Measurements from ENCODE around the gene CCDC122. TPM values are rescaled to one million over a fixed set of nuclear protein-coding genes. Genes with fewer than 3 reads are reported as not detected.
A peak's percentile ranks its signal among the peaks of the same experiment; 100 is the strongest.

Gene CCDC122
- total RNA-seq, 1 donor from 2014 or later = 12.4 TPM

- DNase-seq (ENCODE audit: extremely low spot score, unreplicated experiment) = no peak
- Mint-ChIP-seq H3K9me3 (ENCODE audit: unreplicated experiment) (no peaks in the 10 kb centered on the region), H3K4me1 (ENCODE audit: unreplicated experiment) (peaks cover 25% of the 10 kb centered on the region), H3K36me3 (ENCODE audit: unreplicated experiment) (peaks cover 19% of the 10 kb centered on the region), H3K27me3 (ENCODE audit: unreplicated experiment) (no peaks in the 10 kb centered on the region), H3K27ac (ENCODE audit: unreplicated experiment) (no peak overlapping the region), H3K4me3 (ENCODE audit: unreplicated experiment) (no peak overlapping the region)
- no peak for TF ChIP-seq CTCF (IDR thresholded peaks at IDR 0.05)
Observed at GRCh38 chr13:43883631-43884030, 4.1 kb upstream of the CCDC122 start.

GRCh38 chr13:43881580-43881979, 2.0 kb upstream of the CCDC122 start:
- peaks cover 19% of the 10 kb centered on the region for H3K36me3 Mint-ChIP-seq (ENCODE audit: unreplicated experiment)
- H3K27me3 Mint-ChIP-seq (ENCODE audit: unreplicated experiment) = no peaks in the 10 kb centered on the region
- H3K4me3 Mint-ChIP-seq (ENCODE audit: unreplicated experiment) = no peak overlapping the region
- no peaks in the 10 kb centered on the region for H3K9me3 Mint-ChIP-seq (ENCODE audit: unreplicated experiment)
- TF ChIP-seq CTCF (IDR thresholded peaks at IDR 0.05) = no peak
- no peak for DNase-seq (ENCODE audit: extremely low spot score, unreplicated experiment)
- H3K27ac Mint-ChIP-seq (ENCODE audit: unreplicated experiment) = no peak overlapping the region
- peaks cover 42% of the 10 kb centered on the region for H3K4me1 Mint-ChIP-seq (ENCODE audit: unreplicated experiment)

- no peak for TF ChIP-seq CTCF (IDR thresholded peaks at IDR 0.05)
- DNase-seq (ENCODE audit: extremely low spot score, unreplicated experiment) = no peak
- no peaks in the 10 kb centered on the region for H3K27me3 Mint-ChIP-seq (ENCODE audit: unreplicated experiment)
- peak overlapping the region; percentile 88 for H3K4me3 Mint-ChIP-seq (ENCODE audit: unreplicated experiment)
- no peaks in the 10 kb centered on the region for H3K9me3 Mint-ChIP-seq (ENCODE audit: unreplicated experiment)
- peaks cover 19% of the 10 kb centered on the region for H3K36me3 Mint-ChIP-seq (ENCODE audit: unreplicated experiment)
- peaks cover 42% of the 10 kb centered on the region for H3K4me1 Mint-ChIP-seq (ENCODE audit: unreplicated experiment)
- H3K27ac Mint-ChIP-seq (ENCODE audit: unreplicated experiment) = no peak overlapping the region
Observed at GRCh38 chr13:43880926-43881325, 1.4 kb upstream of the CCDC122 start.

- no peak for TF ChIP-seq CTCF (IDR thresholded peaks at IDR 0.05)
- H3K9me3 Mint-ChIP-seq (ENCODE audit: unreplicated experiment) = no peaks in the 10 kb centered on the region
- H3K27me3 Mint-ChIP-seq (ENCODE audit: unreplicated experiment) = no peaks in the 10 kb centered on the region
- H3K27ac Mint-ChIP-seq (ENCODE audit: unreplicated experiment) = peak overlapping the region; percentile 96
- H3K36me3 Mint-ChIP-seq (ENCODE audit: unreplicated experiment) = peaks cover 14% of the 10 kb centered on the region
- peaks cover 42% of the 10 kb centered on the region for H3K4me1 Mint-ChIP-seq (ENCODE audit: unreplicated experiment)
- peak overlapping the region; percentile 88 for H3K4me3 Mint-ChIP-seq (ENCODE audit: unreplicated experiment)
- DNase-seq (ENCODE audit: extremely low spot score, unreplicated experiment) = no peak
Observed at GRCh38 chr13:43880214-43880855, 795 bp upstream of the CCDC122 start.

- TF ChIP-seq CTCF (IDR thresholded peaks at IDR 0.05) = no peak
- peak within 1 kb of the TSS; percentile 88 for H3K4me3 Mint-ChIP-seq (ENCODE audit: unreplicated experiment)
- no peaks in the 10 kb centered on the region for H3K9me3 Mint-ChIP-seq (ENCODE audit: unreplicated experiment)
- H3K4me1 Mint-ChIP-seq (ENCODE audit: unreplicated experiment) = peaks cover 42% of the 10 kb centered on the region
- H3K27ac Mint-ChIP-seq (ENCODE audit: unreplicated experiment) = peak within 1 kb of the TSS; percentile 96
- H3K36me3 Mint-ChIP-seq (ENCODE audit: unreplicated experiment) = peaks cover 14% of the 10 kb centered on the region
- no peaks in the 10 kb centered on the region for H3K27me3 Mint-ChIP-seq (ENCODE audit: unreplicated experiment)
- DNase-seq (ENCODE audit: extremely low spot score, unreplicated experiment) = no peak
Observed at GRCh38 chr13:43879755-43880181, 228 bp upstream of the CCDC122 start, which contains the start of gene LACC1. TSS of gene LACC1 (plus strand) at chr13:43879904. CDS start at chr13:43880986, 1,082 bp downstream.

All from osteocyte (in vitro differentiated cells).